ENCODE results near the gene TSPYL6. TPM values are rescaled to one million over a fixed set of nuclear protein-coding genes. Genes with fewer than 3 reads are reported as not detected.

Gene TSPYL6
- total RNA-seq, 3 donors from 2014 or later: not detected

DNA sequence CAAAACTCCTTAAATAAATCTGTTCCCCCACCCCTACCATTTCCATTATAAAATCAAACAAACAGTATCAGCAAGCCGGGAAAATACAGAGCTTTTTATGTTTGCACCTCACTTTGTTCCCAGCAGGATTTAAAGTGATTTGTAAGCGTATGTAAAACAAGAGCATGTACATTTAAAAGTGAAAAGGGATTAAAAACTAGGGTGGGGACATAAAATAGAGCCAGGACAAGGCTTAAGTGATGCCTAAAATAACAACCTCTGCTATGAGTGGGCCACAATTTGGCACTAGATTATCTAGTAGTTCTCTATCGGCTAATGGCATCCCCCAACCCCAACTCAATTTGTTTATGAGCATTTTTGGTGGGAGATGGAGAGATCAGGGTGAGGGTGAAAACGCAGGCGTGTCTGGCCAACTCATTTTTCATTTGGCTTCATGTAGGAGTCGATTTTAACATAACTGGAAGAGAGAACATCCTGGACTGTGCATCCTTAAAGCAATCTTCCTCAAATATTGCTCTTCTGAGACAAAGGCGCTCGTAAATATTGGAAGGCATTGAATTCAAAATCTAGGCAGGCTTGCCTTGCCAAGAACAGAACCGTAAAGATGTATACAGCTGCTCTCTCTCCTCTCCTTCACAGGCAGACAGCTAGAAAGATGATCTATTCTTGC is 34.5 kb upstream of the TSPYL6 start:
- intact Hi-C loops (cut with DNase I; ENCODE audit: low total_unique reads): no loop called here

GRCh38 chr2:54289917-54290316 is 33.9 kb upstream of the TSPYL6 start:
- Histone ChIP-seq H3K27me3 (no peaks in the 10 kb centered on the region), H3K36me3 (no peaks in the 10 kb centered on the region), H3K4me3 (no peak overlapping the region), H3K4me1 (no peaks in the 10 kb centered on the region), H3K27ac (no peak overlapping the region), H3K9me3 (no peaks in the 10 kb centered on the region)
- TF ChIP-seq, protein P1, sequence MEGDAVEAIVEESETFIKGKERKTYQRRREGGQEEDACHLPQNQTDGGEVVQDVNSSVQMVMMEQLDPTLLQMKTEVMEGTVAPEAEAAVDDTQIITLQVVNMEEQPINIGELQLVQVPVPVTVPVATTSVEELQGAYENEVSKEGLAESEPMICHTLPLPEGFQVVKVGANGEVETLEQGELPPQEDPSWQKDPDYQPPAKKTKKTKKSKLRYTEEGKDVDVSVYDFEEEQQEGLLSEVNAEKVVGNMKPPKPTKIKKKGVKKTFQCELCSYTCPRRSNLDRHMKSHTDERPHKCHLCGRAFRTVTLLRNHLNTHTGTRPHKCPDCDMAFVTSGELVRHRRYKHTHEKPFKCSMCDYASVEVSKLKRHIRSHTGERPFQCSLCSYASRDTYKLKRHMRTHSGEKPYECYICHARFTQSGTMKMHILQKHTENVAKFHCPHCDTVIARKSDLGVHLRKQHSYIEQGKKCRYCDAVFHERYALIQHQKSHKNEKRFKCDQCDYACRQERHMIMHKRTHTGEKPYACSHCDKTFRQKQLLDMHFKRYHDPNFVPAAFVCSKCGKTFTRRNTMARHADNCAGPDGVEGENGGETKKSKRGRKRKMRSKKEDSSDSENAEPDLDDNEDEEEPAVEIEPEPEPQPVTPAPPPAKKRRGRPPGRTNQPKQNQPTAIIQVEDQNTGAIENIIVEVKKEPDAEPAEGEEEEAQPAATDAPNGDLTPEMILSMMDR (IDR thresholded peaks at IDR 0.05): no peak
- TF ChIP-seq POLR2A (IDR thresholded peaks at IDR 0.05): no peak
- intact Hi-C loops (cut with DNase I; ENCODE audit: low total_unique reads): no loop called here
- no peak for DNase-seq (ENCODE audit: low spot score in 2 of 2)

More for the DNA sequence above, 34.5 kb upstream of the TSPYL6 start:
- no peak overlapping the region for H3K4me3 ChIP-seq
- no peaks in the 10 kb centered on the region for H3K36me3 ChIP-seq
- no peak for DNase-seq (ENCODE audit: low spot score in 2 of 2)
- no peaks in the 10 kb centered on the region for H3K4me1 ChIP-seq
- H3K9me3 ChIP-seq: no peaks in the 10 kb centered on the region
- H3K27ac ChIP-seq: no peak overlapping the region
- H3K27me3 ChIP-seq: no peaks in the 10 kb centered on the region
- no peak for TF ChIP-seq POLR2AphosphoS5 (IDR thresholded peaks at IDR 0.05)
- TF ChIP-seq, protein P1 (IDR thresholded peaks at IDR 0.05): no peak
- no peak for TF ChIP-seq POLR2A (IDR thresholded peaks at IDR 0.05)

DNA sequence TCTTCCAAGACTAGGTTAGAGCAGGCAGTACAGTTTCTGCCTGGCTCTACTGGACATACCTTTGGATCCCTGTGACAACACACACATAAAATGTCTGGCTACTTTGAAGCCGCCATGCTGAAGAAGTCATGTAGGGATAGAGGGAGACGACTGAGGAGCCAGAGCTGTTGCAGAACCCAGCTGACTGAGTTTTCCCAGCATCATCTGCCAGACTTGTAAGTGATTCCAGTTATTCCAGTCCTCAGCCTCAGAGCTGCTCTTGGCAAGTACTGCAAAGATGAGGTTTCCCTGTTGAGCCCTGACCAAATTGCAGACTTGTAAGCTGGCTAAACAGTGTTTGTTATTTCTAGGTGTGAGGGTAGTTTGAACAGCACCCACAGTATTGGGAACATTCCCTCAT is 31.5 kb upstream of the TSPYL6 start:
- no peak for DNase-seq (ENCODE audit: low spot score in 2 of 2)
- peak overlapping the region in 1 of 2 donors; percentile 8 for H3K27ac ChIP-seq
- H3K4me3 ChIP-seq: no peak overlapping the region
- H3K36me3 ChIP-seq: no peaks in the 10 kb centered on the region
- no peaks in the 10 kb centered on the region for H3K4me1 ChIP-seq
- H3K27me3 ChIP-seq: no peaks in the 10 kb centered on the region
- TF ChIP-seq POLR2A (IDR thresholded peaks at IDR 0.05): no peak
- TF ChIP-seq, protein P1 (IDR thresholded peaks at IDR 0.05): no peak
- TF ChIP-seq POLR2AphosphoS5 (IDR thresholded peaks at IDR 0.05): no peak
- no peaks in the 10 kb centered on the region for H3K9me3 ChIP-seq
- intact Hi-C loops (cut with DNase I; ENCODE audit: low total_unique reads): no loop called here

GRCh38 chr2:54285451-54285850 is 29.4 kb upstream of the TSPYL6 start:
- intact Hi-C loops (cut with DNase I; ENCODE audit: low total_unique reads): no loop called here
- H3K4me1 ChIP-seq: no peaks in the 10 kb centered on the region
- no peaks in the 10 kb centered on the region for H3K9me3 ChIP-seq
- H3K27ac ChIP-seq: no peak overlapping the region
- no peaks in the 10 kb centered on the region for H3K36me3 ChIP-seq
- no peaks in the 10 kb centered on the region for H3K27me3 ChIP-seq
- no peak for TF ChIP-seq POLR2A (IDR thresholded peaks at IDR 0.05)
- no peak for TF ChIP-seq POLR2AphosphoS5 (IDR thresholded peaks at IDR 0.05)
- TF ChIP-seq, protein P1 (IDR thresholded peaks at IDR 0.05): no peak
- no peak overlapping the region for H3K4me3 ChIP-seq
- no peak for DNase-seq (ENCODE audit: low spot score in 2 of 2)

DNA sequence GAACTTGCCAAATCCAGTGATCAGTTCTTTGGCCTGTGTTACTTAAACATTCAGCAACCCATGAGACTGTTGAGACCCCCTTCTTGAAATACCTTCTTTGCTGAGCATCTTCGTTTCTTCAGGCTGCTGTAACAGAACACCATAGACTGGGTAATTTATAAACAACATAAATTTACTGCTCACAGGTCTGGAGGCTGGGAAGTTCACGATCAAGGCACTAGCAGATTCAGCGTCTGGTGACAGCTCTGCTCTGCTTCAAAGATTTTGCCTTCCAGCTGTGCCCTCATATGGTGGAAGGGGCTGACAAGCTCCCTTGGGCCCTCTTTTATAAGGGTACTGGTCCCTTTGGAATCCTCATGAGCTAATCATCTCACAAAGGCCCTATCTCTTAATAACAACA is 28.8 kb upstream of the TSPYL6 start:
- Histone ChIP-seq H3K4me3 (no peak overlapping the region), H3K4me1 (no peaks in the 10 kb centered on the region), H3K9me3 (no peaks in the 10 kb centered on the region), H3K27me3 (no peaks in the 10 kb centered on the region), H3K36me3 (no peaks in the 10 kb centered on the region), H3K27ac (no peak overlapping the region)
- no peak for DNase-seq (ENCODE audit: low spot score in 2 of 2)
- intact Hi-C loops (cut with DNase I; ENCODE audit: low total_unique reads): no loop called here
- TF ChIP-seq POLR2A (IDR thresholded peaks at IDR 0.05) (no peak), POLR2AphosphoS5 (IDR thresholded peaks at IDR 0.05) (no peak)
- TF ChIP-seq, protein P1 (IDR thresholded peaks at IDR 0.05): no peak

Data from breast epithelium (tissue), 4 donors.